Measurements from ENCODE around the gene EEF1AKMT1. TPM values are rescaled to one million over a fixed set of nuclear protein-coding genes. Genes with fewer than 3 reads are reported as not detected.
"Not testable (repeated sequence)": the region's sequence is repeated elsewhere in the genome, so short reads cannot be mapped to it uniquely, and the experiment has no call there.

The EEF1AKMT1 gene
- total and polyA plus RNA-seq, 2 donors (not counting 1 experiment from before 2014, with no cell fraction given) = 2.9 to 4.9 TPM

DNA sequence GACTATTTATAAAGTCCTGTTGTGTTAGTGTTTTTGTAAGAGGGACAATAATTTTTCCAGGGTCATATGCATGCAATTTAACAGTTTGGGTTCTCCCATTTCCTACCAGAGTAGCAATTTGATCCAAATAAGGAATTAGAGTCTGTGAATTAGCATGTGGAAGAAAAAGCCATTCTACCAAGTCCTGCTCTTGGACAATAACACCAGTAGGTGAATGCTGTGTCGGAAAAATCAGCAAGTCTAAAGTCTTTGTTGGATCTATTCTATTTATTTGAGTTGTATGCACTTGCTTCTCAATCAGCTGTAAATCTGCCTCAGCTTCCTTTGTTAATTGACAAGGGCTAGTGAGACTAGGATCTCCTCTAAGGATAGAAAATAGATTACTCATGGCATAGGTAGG is 91.7 kb downstream of the EEF1AKMT1 start:
- no peaks in the 10 kb centered on the region for H3K79me2 ChIP-seq (ENCODE audit: control insufficient read depth, insufficient read depth, low read length)
- H3K4me2 ChIP-seq (replicated peaks; ENCODE audit: low read depth, low read length, poor library complexity, severe bottlenecking) = no peak overlapping the region
- intact Hi-C loops (cut with micrococcal nuclease) = no loop called here
- H3K27me3 ChIP-seq (replicated peaks in 1 of 4; ENCODE audit: control extremely low read depth in 1 of 4, control insufficient read depth in 3 of 4, insufficient read depth in 4 of 4, low read length in 3 of 4) = no peaks in the 10 kb centered on the region
- no peak overlapping the region for H3K27ac ChIP-seq (ENCODE audit: low read length in 2 of 2)
- no peak for TF ChIP-seq EZH2 (IDR thresholded peaks at IDR 0.05; ENCODE audit: borderline replicate concordance, insufficient read depth, low read depth, low read length, poor library complexity, severe bottlenecking)
- TF ChIP-seq, protein P1, sequence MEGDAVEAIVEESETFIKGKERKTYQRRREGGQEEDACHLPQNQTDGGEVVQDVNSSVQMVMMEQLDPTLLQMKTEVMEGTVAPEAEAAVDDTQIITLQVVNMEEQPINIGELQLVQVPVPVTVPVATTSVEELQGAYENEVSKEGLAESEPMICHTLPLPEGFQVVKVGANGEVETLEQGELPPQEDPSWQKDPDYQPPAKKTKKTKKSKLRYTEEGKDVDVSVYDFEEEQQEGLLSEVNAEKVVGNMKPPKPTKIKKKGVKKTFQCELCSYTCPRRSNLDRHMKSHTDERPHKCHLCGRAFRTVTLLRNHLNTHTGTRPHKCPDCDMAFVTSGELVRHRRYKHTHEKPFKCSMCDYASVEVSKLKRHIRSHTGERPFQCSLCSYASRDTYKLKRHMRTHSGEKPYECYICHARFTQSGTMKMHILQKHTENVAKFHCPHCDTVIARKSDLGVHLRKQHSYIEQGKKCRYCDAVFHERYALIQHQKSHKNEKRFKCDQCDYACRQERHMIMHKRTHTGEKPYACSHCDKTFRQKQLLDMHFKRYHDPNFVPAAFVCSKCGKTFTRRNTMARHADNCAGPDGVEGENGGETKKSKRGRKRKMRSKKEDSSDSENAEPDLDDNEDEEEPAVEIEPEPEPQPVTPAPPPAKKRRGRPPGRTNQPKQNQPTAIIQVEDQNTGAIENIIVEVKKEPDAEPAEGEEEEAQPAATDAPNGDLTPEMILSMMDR (IDR thresholded peaks at IDR 0.05) = no peak
- no peak overlapping the region for H3K9ac ChIP-seq (ENCODE audit: low read length)
- peaks cover 3 to 4% of the 10 kb centered on the region in 2 experiments for H3K36me3 ChIP-seq (replicated peaks in 1 of 2; ENCODE audit: control extremely low read depth in 1 of 2, control insufficient read depth in 1 of 2, extremely low read depth in 1 of 2, insufficient read depth in 2 of 2, low read length in 1 of 2)
- H3K9me3 ChIP-seq (ENCODE audit: control extremely low read depth in 1 of 3, control insufficient read depth in 2 of 3, insufficient read depth in 1 of 3, low read length in 2 of 3) = no peaks in the 10 kb centered on the region
- no peak overlapping the region for H2AFZ ChIP-seq (ENCODE audit: insufficient read depth, low read depth, low read length, poor library complexity, severe bottlenecking)
- Mint-ChIP-seq H3K9me3 (ENCODE audit: insufficient read depth) (no peaks in the 10 kb centered on the region), H3K27me3 (no peaks in the 10 kb centered on the region), H3K27ac (no peak overlapping the region), H3K4me3 (no peak overlapping the region), H3K4me1 (no peaks in the 10 kb centered on the region)
- POLR2A ChIA-PET = no interaction called here
- DNase-seq = no peak
- H4K20me1 ChIP-seq (ENCODE audit: control insufficient read depth, insufficient read depth, low read length, poor library complexity, severe bottlenecking) = no peaks in the 10 kb centered on the region
- WGBS (ENCODE audit: insufficient coverage) = no CpG with 5 or more reads among the region's 1 CpG
- H3K4me3 ChIP-seq (ENCODE audit: control extremely low read depth in 1 of 5, extremely low read depth in 1 of 5, insufficient read depth in 1 of 5, low read depth in 2 of 5, low read length in 4 of 5) = no peak overlapping the region
- ATAC-seq (ENCODE audit: low read depth) = no peak
- CTCF ChIA-PET = no interaction called here
- no peaks in the 10 kb centered on the region for H3K4me1 ChIP-seq (ENCODE audit: control insufficient read depth in 2 of 2, insufficient read depth in 2 of 2, low read length in 2 of 2)

DNA sequence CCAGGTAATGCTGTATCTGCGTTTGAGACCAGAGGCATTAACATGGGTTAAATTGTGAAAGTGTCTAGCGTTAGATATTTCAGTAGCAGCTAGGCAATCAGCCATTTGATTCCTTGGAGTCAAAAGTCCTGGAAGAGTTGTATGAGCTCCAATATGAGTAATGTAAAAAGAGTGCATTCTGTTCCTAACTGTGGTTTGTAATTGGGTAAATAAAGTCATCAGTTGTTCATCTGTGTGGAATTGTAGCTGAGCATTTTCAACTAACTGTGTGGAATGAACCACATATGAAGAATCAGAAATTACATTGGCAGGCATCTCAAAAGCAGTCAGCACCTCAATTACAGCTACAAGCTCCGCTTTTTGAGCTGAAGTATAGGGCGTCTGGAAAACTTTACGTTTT is 92.3 kb downstream of the EEF1AKMT1 start:
- H3K9ac ChIP-seq (ENCODE audit: low read length); CTCF ChIA-PET; H3K27me3 Mint-ChIP-seq; H3K4me3 Mint-ChIP-seq; POLR2A ChIA-PET; H3K27me3 ChIP-seq (replicated peaks in 1 of 4; ENCODE audit: control extremely low read depth in 1 of 4, control insufficient read depth in 3 of 4, insufficient read depth in 4 of 4, low read length in 3 of 4); H4K20me1 ChIP-seq (ENCODE audit: control insufficient read depth, insufficient read depth, low read length, poor library complexity, severe bottlenecking); DNase-seq; H2AFZ ChIP-seq (ENCODE audit: insufficient read depth, low read depth, low read length, poor library complexity, severe bottlenecking); H3K79me2 ChIP-seq (ENCODE audit: control insufficient read depth, insufficient read depth, low read length); H3K4me1 Mint-ChIP-seq; intact Hi-C loops (cut with micrococcal nuclease); H3K9me3 Mint-ChIP-seq (ENCODE audit: insufficient read depth); H3K36me3 ChIP-seq (replicated peaks in 1 of 2; ENCODE audit: control extremely low read depth in 1 of 2, control insufficient read depth in 1 of 2, extremely low read depth in 1 of 2, insufficient read depth in 2 of 2, low read length in 1 of 2); H3K27ac Mint-ChIP-seq; H3K9me3 ChIP-seq (ENCODE audit: control extremely low read depth in 1 of 3, control insufficient read depth in 2 of 3, insufficient read depth in 1 of 3, low read length in 2 of 3); H3K4me1 ChIP-seq (ENCODE audit: control insufficient read depth in 2 of 2, insufficient read depth in 2 of 2, low read length in 2 of 2); H3K4me3 ChIP-seq (ENCODE audit: control extremely low read depth in 1 of 5, extremely low read depth in 1 of 5, insufficient read depth in 1 of 5, low read depth in 2 of 5, low read length in 4 of 5); H3K27ac ChIP-seq (ENCODE audit: low read length in 2 of 2); ATAC-seq (ENCODE audit: low read depth); H3K4me2 ChIP-seq (replicated peaks; ENCODE audit: low read depth, low read length, poor library complexity, severe bottlenecking): not testable (repeated sequence)
- 96% methylated on average over 2 of the region's 5 CpGs for WGBS (ENCODE audit: insufficient coverage)

Data from B cell (primary cell).